ENCODE measurements around the gene SNCG. TPM values are rescaled to one million over a fixed set of nuclear protein-coding genes. Genes with fewer than 3 reads are reported as not detected.
A peak's percentile ranks its signal among the peaks of the same experiment; 100 is the strongest.

SNCG gene
- 10 to 100 TPM in 1 of 3 donors, 1 to 10 TPM in 2; 2.9 to 22.1 (median 8.3) TPM for total RNA-seq
- long read RNA-seq, donor 1, transcript SNCG-202 (5 exons, 701 nt): major isoform, 12 of 16 reads
- long read RNA-seq, donor 1, partial matches to known transcripts: 2 of 16 reads
- long read RNA-seq, donor 1, other reads (novel, unspliced or antisense): 1 of 16 reads
- long read RNA-seq, donor 2, transcript SNCG-202 (5 exons, 701 nt): major isoform, 7 of 10 reads
- long read RNA-seq, donor 2, partial matches to known transcripts: 2 of 10 reads
- long read RNA-seq, donor 2, other reads (novel, unspliced or antisense): 1 of 10 reads

DNA sequence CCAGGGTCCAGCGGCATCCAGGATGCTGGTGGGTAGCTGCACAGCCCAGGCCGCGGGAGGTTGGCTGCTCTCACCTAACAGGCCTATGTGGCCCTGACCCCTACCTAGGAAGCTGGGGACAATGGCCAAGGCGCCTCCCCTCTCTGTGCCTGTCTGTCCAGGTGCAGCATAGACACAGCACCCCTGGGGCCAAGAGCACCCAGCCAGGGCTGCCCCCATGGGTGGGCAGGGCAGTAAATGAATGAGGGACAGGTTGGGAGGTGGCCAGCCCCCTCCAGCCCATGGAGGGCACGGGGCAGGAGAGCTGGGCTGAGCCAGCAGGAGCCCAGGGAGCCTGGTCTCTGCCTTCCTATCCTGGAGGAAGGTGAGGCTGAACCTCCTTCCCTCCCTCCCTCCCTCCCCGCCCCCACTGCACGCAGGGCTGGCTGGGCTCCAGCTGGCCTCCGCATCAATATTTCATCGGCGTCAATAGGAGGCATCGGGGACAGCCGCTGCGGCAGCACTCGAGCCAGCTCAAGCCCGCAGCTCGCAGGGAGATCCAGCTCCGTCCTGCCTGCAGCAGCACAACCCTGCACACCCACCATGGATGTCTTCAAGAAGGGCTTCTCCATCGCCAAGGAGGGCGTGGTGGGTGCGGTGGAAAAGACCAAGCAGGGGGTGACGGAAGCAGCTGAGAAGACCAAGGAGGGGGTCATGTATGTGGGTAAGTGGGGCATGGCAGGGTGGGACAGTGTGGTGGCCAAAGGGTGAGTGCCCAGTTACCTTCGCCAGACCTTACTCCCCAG lies at the start of gene SNCG:
SNCG (plus strand) TSS at position 484 of the 785 bp plus-strand sequence; CDS start at position 583, 99 bp downstream.
- DNase-seq (no peak), ATAC-seq (peak; percentile 13)
- Histone ChIP-seq H3K4me3 (no peak within 1 kb of the TSS), H3K4me1 (ENCODE audit: low read depth) (no peaks in the 10 kb centered on the region), H3K9me3 (no peaks in the 10 kb centered on the region), H3K36me3 (ENCODE audit: low read depth) (no peaks in the 10 kb centered on the region)
- intact Hi-C loops (cut with DNase I, micrococcal nuclease): no loop called here
- TF ChIP-seq, protein P1, sequence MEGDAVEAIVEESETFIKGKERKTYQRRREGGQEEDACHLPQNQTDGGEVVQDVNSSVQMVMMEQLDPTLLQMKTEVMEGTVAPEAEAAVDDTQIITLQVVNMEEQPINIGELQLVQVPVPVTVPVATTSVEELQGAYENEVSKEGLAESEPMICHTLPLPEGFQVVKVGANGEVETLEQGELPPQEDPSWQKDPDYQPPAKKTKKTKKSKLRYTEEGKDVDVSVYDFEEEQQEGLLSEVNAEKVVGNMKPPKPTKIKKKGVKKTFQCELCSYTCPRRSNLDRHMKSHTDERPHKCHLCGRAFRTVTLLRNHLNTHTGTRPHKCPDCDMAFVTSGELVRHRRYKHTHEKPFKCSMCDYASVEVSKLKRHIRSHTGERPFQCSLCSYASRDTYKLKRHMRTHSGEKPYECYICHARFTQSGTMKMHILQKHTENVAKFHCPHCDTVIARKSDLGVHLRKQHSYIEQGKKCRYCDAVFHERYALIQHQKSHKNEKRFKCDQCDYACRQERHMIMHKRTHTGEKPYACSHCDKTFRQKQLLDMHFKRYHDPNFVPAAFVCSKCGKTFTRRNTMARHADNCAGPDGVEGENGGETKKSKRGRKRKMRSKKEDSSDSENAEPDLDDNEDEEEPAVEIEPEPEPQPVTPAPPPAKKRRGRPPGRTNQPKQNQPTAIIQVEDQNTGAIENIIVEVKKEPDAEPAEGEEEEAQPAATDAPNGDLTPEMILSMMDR (IDR thresholded peaks at IDR 0.05): no peak

DNA sequence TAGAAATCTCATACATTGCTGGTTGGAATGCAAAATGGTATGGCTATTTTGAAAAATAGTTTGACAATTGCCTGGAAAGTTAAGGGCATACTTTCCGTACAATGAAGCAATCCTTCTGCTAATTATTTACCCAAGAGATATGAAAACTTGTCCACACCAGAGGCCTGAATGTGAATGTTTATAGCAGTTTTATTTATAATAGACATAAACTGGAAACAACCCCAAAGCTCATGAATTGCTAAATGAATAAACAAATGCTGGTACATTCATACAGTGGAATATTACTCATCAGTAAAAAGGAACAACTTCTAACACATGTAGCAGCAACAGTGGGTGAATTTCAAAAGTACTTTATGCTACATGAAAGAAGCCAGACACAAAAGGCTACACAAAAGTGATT lies 43.7 kb upstream of the SNCG start:
- Histone ChIP-seq H3K4me1 (ENCODE audit: low read depth) (no peaks in the 10 kb centered on the region), H3K36me3 (ENCODE audit: low read depth) (no peaks in the 10 kb centered on the region), H3K9me3 (no peaks in the 10 kb centered on the region), H3K4me3 (no peak overlapping the region)
- DNase-seq (no peak), ATAC-seq (no peak)
- TF ChIP-seq, protein P1 (IDR thresholded peaks at IDR 0.05): no peak
- intact Hi-C loops (cut with DNase I, micrococcal nuclease): no loop called here

DNA sequence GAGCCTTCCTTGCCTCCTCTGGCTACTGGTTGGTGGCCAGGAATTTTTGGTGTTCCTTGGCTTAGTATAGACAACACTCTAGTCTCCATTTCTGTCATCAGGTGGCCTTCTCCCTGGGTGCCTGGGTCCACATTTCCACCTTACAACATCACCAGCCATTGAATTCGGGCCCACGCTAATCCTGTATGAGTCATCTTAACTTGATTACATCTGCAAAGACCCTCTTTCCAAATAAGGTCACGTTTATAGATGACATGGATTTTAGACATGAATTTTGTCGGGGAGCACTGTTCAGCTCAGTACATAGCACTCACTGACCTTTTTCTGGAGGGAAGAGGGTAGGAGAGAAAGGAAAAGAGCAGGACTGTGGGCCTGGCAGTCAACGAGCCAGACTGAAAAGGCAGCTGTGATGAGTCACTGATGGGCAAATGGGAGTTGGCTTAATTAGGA lies 40.4 kb upstream of the SNCG start:
- no peak for DNase-seq
- ATAC-seq: no peak
- no peak overlapping the region for H3K4me3 ChIP-seq
- no peaks in the 10 kb centered on the region for H3K9me3 ChIP-seq
- no peaks in the 10 kb centered on the region for H3K36me3 ChIP-seq (ENCODE audit: low read depth)
- H3K4me1 ChIP-seq (ENCODE audit: low read depth): peaks cover 3% of the 10 kb centered on the region
- intact Hi-C loops (cut with DNase I, micrococcal nuclease): no loop called here
- TF ChIP-seq, protein P1 (IDR thresholded peaks at IDR 0.05): no peak

DNA sequence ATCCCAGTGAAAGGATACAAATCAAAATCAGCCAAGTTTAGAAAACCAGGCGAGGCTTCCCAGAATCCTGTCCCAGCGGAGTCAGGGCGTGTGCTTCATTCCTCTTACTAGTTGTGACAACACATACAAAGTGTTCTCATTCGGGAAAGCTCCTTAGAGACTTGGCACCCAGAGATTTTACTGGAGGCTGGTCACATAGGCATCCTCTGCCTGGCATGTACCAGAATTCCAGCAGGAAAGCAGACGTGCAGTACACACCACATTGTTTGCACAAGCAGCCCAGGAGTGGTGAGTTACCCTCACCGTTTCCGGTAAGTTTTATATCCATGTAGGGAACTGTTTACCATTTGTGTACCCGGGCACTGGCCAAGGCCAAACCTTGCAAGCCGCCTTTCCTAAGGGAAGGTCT lies 35.8 kb upstream of the SNCG start:
- Histone ChIP-seq H3K9me3 (no peaks in the 10 kb centered on the region), H3K36me3 (ENCODE audit: low read depth) (no peaks in the 10 kb centered on the region), H3K4me3 (no peak overlapping the region), H3K4me1 (ENCODE audit: low read depth) (peaks cover 3% of the 10 kb centered on the region)
- TF ChIP-seq, protein P1 (IDR thresholded peaks at IDR 0.05): no peak
- intact Hi-C loops (cut with DNase I, micrococcal nuclease): no loop called here
- ATAC-seq: peak; percentile 98
- DNase-seq: peak; percentile 55 to 61 (median 57)

GRCh38 chr10:86929468-86930380 lies 28.7 kb upstream of the SNCG start:
- intact Hi-C loops (cut with DNase I, micrococcal nuclease): no loop called here
- Histone ChIP-seq H3K36me3 (ENCODE audit: low read depth) (no peaks in the 10 kb centered on the region), H3K9me3 (no peaks in the 10 kb centered on the region), H3K4me3 (no peak overlapping the region), H3K4me1 (ENCODE audit: low read depth) (no peaks in the 10 kb centered on the region)
- no peak for ATAC-seq
- TF ChIP-seq, protein P1 (IDR thresholded peaks at IDR 0.05): no peak
- no peak for DNase-seq

Measured in mucosa of descending colon (tissue), 3 donors.